Breast epithelium (tissue), 4 donors: ENCODE measurements around the gene ADGRV1. TPM values are rescaled to one million over a fixed set of nuclear protein-coding genes. Genes with fewer than 3 reads are reported as not detected.

Experiments
- DNase-seq, 2 donors: peaks; one replicate each; pipeline ENCODE4 v3.0.0-alpha.2; 2019; ENCODE audit warnings: low spot score in 2 of 2
- H3K27ac ChIP-seq, 2 donors: fragments of 200-600 bp; sonication (generic) in 1 of 2; one replicate each; pipeline ENCODE4 v1.5.1; 2016 to 2019; ENCODE audit warnings: mild to moderate bottlenecking in 1 of 2
- H3K27me3 ChIP-seq, 2 donors: fragments of 200-600 bp; sonication (generic) in 1 of 2; one replicate each; pipeline versions ENCODE4 v1.5.1 to v1.6.0; 2017 to 2019; ENCODE audit warnings: control low read depth in 1 of 2, mild to moderate bottlenecking in 1 of 2
- H3K36me3 ChIP-seq: fragments of 200-600 bp; one replicate; pipeline ENCODE4 v1.5.1; 2019
- H3K4me1 ChIP-seq, 2 donors: fragments of 200-600 bp; sonication (generic); one replicate each; pipeline ENCODE4 v1.5.1; 2016 to 2019; ENCODE audit warnings: control low read depth in 1 of 2
- H3K4me3 ChIP-seq, 3 donors: fragments of 200-600 bp; sonication (generic); 1 replicate in 2 of 3; 2 replicates in 1 of 3; pipeline ENCODE4 v1.5.1; 2016 to 2019; ENCODE audit warnings: mild to moderate bottlenecking in 3 of 3, moderate library complexity in 2 of 3
- H3K9me3 ChIP-seq, 2 donors: fragments of 200-600 bp; sonication (generic) in 1 of 2; one replicate each; pipeline ENCODE4 v1.5.1; 2016 to 2019; ENCODE audit warnings: control low read depth in 1 of 2
- POLR2A ChIP-seq: fragments of 450-650 bp; IDR thresholded peaks from one replicate; pipeline ENCODE4 v1.6.1; 2016; ENCODE audit warnings: antibody characterized with exemption, mild to moderate bottlenecking, moderate library complexity
- POLR2AphosphoS5 ChIP-seq, 3 donors: sonication (generic); formaldehyde crosslinking; IDR thresholded peaks; one replicate each; pipeline ENCODE4 v1.6.1; 2017; ENCODE audit warnings: antibody characterized with exemption in 3 of 3
- intact Hi-C: fragments of 100-400 bp; cut with DNase I; formaldehyde crosslinking; loops from one replicate; pipeline ENCODE4 v1.15.1; 2023; ENCODE audit warnings: low total_unique reads
- total RNA-seq, 3 donors: library from RNA; depleted of rRNA; stranded (reverse); fragments of >200 nt; gene quantifications; one replicate each; pipeline ENCODE4 v1.1.0, GENCODE V29; 2016
- TF ChIP-seq, protein P1 (sequence below), 3 donors: fragments of 450-650 bp; IDR thresholded peaks; one replicate each; pipeline ENCODE4 v1.5.1; 2016 to 2017; ENCODE audit warnings: antibody characterized with exemption in 3 of 3, mild to moderate bottlenecking in 3 of 3, moderate library complexity in 3 of 3

Gene ADGRV1
- total RNA-seq, 3 donors from 2014 or later = 0.32 to 85.2 (median 55.3) TPM

DNA sequence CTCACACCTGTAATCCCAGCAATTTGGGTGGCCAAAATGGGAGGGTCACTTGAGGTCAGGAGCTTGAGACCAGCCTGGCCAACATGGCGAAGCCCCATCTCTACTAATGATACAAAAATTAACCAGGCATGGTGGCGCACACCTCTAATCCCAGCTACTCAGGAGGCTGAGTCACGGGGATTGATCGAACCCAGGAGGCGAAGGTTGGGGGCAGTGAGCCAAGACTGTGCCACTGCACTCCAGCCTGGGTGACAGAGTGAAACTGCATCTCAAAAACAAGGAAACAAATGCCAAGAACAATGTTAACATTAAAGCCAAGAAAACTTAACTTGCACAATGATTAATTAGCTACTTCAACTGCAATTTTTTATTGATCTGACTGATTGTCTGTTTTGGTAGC lies 621.9 kb downstream of the ADGRV1 start:
- no peak for TF ChIP-seq POLR2AphosphoS5 (IDR thresholded peaks at IDR 0.05)
- TF ChIP-seq, protein P1, sequence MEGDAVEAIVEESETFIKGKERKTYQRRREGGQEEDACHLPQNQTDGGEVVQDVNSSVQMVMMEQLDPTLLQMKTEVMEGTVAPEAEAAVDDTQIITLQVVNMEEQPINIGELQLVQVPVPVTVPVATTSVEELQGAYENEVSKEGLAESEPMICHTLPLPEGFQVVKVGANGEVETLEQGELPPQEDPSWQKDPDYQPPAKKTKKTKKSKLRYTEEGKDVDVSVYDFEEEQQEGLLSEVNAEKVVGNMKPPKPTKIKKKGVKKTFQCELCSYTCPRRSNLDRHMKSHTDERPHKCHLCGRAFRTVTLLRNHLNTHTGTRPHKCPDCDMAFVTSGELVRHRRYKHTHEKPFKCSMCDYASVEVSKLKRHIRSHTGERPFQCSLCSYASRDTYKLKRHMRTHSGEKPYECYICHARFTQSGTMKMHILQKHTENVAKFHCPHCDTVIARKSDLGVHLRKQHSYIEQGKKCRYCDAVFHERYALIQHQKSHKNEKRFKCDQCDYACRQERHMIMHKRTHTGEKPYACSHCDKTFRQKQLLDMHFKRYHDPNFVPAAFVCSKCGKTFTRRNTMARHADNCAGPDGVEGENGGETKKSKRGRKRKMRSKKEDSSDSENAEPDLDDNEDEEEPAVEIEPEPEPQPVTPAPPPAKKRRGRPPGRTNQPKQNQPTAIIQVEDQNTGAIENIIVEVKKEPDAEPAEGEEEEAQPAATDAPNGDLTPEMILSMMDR (IDR thresholded peaks at IDR 0.05) = no peak
- TF ChIP-seq POLR2A = no peak
- no peaks in the 10 kb centered on the region for H3K27me3 ChIP-seq
- H3K4me3 ChIP-seq = no peak overlapping the region
- H3K4me1 ChIP-seq = peaks cover 0 to 7% of the 10 kb centered on the region in 2 donors
- no peak for DNase-seq
- H3K27ac ChIP-seq = no peak overlapping the region
- H3K36me3 ChIP-seq = no peaks in the 10 kb centered on the region
- intact Hi-C loops = no loop called here
- no peaks in the 10 kb centered on the region for H3K9me3 ChIP-seq

DNA sequence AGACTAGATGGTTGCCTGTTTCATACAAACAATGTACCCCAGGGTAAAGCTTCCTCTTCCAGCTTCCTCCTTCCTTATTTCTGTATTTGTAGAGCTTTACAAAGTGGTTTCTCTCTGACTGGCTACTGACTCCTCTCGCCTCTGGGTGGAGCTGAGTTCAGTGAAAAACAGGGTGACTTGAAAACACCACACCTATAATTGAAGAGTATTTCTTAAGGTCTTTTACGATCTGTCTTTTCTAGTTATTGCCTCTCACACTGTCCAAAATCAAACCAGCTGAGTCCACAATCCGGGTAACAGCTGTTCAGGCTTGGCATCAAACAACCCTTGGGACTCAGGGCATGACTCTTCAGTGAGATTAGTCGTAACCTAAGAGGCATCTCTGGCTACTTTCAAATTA lies 624.2 kb downstream of the ADGRV1 start:
- H3K9me3 ChIP-seq = no peaks in the 10 kb centered on the region
- no peak for DNase-seq
- intact Hi-C loops = no loop called here
- peaks cover 0 to 7% of the 10 kb centered on the region in 2 donors for H3K4me1 ChIP-seq
- H3K4me3 ChIP-seq = no peak overlapping the region
- H3K27me3 ChIP-seq = no peaks in the 10 kb centered on the region
- peak overlapping the region; percentile 57 to 74 for H3K27ac ChIP-seq
- no peak for TF ChIP-seq POLR2A
- TF ChIP-seq, protein P1 (IDR thresholded peaks at IDR 0.05) = peak in 1 of 3 donors; percentile 11
- H3K36me3 ChIP-seq = no peaks in the 10 kb centered on the region

DNA sequence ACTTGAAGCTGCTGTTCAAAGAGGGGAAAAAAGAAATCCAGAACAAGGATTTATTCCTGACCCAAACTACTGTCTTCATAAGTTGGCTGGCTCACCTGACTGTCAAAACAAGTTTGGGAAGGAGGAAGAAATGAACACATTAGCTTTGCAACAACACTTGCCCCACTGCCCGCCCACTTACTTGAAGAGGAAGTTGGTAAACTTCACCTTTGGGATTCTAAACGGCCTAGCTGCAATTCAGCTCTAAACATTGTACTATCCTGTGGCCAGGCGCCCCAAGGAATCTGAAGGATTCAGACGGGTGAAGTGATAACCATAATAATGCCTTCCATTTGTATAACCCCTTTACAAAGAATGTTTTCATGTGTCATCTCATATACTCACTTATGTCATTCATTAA lies 625.1 kb downstream of the ADGRV1 start:
- Histone ChIP-seq H3K9me3 (no peaks in the 10 kb centered on the region), H3K4me1 (peaks cover 0 to 7% of the 10 kb centered on the region in 2 donors), H3K4me3 (no peak overlapping the region), H3K36me3 (no peaks in the 10 kb centered on the region), H3K27ac (peak overlapping the region; percentile 62 to 74), H3K27me3 (no peaks in the 10 kb centered on the region)
- TF ChIP-seq, protein P1 (IDR thresholded peaks at IDR 0.05) = no peak
- TF ChIP-seq POLR2A (no peak), POLR2AphosphoS5 (IDR thresholded peaks at IDR 0.05) (no peak)
- intact Hi-C loops = no loop called here
- DNase-seq = peak in 1 of 2 donors; percentile 34

DNA sequence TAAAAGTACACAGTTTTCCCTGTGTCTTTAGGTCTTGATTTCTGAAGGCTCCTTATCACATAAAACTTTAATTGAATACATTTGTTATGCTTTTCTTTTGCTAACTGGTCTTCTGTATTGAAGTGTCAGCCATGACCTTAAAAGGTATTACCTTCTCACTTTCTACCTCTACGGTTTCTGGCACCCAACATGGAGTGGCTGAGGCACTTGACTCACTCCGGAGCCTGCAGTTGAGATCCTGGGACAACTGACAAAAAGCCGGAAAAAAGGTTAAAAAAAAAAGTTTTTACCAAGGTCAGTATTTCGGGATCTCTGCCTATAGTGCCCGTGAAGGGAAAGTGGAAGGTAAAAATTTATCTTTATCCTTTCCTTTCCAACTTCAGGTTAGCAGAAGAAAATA lies 627.5 kb downstream of the ADGRV1 start:
- TF ChIP-seq, protein P1 (IDR thresholded peaks at IDR 0.05) = no peak
- TF ChIP-seq POLR2AphosphoS5 (IDR thresholded peaks at IDR 0.05) = no peak
- TF ChIP-seq POLR2A = no peak
- Histone ChIP-seq H3K36me3 (no peaks in the 10 kb centered on the region), H3K4me1 (peaks cover 0 to 10% of the 10 kb centered on the region in 2 donors), H3K4me3 (no peak overlapping the region), H3K9me3 (no peaks in the 10 kb centered on the region), H3K27ac (no peak overlapping the region), H3K27me3 (no peaks in the 10 kb centered on the region)
- no peak for DNase-seq
- intact Hi-C loops = no loop called here

DNA sequence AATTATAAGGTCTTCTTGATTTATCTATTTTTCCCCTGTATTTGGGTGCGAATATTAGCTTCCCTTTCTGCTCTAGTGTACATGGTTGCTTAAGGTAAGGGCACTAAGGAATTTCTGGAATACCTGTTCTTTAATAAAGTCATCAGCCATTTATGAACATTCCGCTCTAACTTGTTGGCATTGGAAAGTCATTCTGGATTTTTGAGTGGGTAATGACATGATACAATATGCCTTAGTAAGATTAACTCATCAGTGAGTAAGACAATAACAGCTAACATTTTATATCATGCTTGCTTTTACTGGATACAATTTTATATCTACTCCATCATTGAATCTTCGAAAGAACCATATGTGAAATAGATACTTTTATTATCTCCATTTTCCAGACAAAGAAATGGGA lies 628.4 kb downstream of the ADGRV1 start:
- Histone ChIP-seq H3K4me3 (no peak overlapping the region), H3K27ac (no peak overlapping the region), H3K4me1 (peaks cover 0 to 10% of the 10 kb centered on the region in 2 donors), H3K27me3 (no peaks in the 10 kb centered on the region), H3K9me3 (no peaks in the 10 kb centered on the region), H3K36me3 (no peaks in the 10 kb centered on the region)
- TF ChIP-seq, protein P1 (IDR thresholded peaks at IDR 0.05) = no peak
- TF ChIP-seq POLR2A (no peak), POLR2AphosphoS5 (IDR thresholded peaks at IDR 0.05) (no peak)
- intact Hi-C loops = no loop called here
- no peak for DNase-seq
